ENCODE data around the gene BABAM2.

- TF ChIP-seq JUNB (IDR thresholded peaks at IDR 0.05; ENCODE audit: unreplicated experiment) (no peak), EZH2phosphoT487 (IDR thresholded peaks at IDR 0.05; ENCODE audit: unreplicated experiment) (no peak), EZH2 (IDR thresholded peaks at IDR 0.05; ENCODE audit: low read depth, unreplicated experiment) (no peak), CREB1 (CRISPR knock-in tag; IDR thresholded peaks at IDR 0.05; ENCODE audit: low read depth) (no peak)
- TF ChIP-seq, protein P1, sequence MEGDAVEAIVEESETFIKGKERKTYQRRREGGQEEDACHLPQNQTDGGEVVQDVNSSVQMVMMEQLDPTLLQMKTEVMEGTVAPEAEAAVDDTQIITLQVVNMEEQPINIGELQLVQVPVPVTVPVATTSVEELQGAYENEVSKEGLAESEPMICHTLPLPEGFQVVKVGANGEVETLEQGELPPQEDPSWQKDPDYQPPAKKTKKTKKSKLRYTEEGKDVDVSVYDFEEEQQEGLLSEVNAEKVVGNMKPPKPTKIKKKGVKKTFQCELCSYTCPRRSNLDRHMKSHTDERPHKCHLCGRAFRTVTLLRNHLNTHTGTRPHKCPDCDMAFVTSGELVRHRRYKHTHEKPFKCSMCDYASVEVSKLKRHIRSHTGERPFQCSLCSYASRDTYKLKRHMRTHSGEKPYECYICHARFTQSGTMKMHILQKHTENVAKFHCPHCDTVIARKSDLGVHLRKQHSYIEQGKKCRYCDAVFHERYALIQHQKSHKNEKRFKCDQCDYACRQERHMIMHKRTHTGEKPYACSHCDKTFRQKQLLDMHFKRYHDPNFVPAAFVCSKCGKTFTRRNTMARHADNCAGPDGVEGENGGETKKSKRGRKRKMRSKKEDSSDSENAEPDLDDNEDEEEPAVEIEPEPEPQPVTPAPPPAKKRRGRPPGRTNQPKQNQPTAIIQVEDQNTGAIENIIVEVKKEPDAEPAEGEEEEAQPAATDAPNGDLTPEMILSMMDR (conservative IDR thresholded peaks at IDR 0.05; ENCODE audit: low read depth in 2 of 2) = no peak
These were observed 406.4 kb downstream of the BABAM2 start for GRCh38 chr2:28296904-28297303.
